Stimulated activated CD8-positive, alpha-beta memory T cell treated with anti-CD3 and anti-CD28 coated beads, Interleukin-4, amount 100 ng/mL, for 4 hours (primary cell): ENCODE results near the gene PDHX.
"Not testable (repeated sequence)": the region's sequence is repeated elsewhere in the genome, so short reads cannot be mapped to it uniquely, and the experiment has no call there.

Source experiments
- DNase-seq, 2 donors: peaks; one replicate each; pipeline ENCODE4 v3.0.0-alpha.2; 2020; ENCODE audit warnings: low read depth in 2 of 2, low spot score in 1 of 2

The PDHX gene

DNA sequence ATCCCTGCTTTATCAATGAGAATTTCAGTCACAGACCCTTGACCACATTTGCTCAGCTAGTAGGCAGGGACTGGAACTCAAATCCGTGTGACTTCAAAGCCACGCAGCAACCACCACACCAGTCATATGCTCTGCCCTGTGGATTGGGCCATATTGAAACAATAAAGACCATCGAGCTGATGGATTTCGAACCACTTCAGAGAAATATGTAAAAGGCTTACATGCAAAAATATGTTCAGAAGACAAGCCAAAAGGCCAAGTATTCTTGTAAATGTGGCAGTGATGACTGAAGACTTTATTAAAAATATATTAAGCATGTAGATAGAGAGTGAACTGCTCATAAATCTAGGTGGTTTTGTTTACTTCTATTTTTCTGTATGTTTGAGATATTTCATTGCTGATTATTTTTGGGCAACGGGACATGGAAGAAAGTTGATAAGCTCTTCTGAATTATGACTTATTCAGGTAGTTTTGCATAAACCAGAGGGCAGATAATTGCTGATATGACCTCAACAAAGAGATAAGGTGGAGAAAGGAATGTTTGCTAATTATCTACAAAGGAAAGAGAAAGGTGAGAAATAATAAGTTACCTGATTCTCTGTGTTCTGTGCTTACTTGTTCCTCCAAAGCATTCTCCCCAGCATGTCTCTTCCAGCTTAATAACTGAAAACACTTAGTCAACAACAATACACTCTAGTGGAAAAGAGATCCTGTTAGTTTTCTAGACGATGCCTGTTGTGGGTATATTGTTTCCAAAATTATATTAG lies 99.4 kb downstream of the PDHX start:
- no peak for DNase-seq

DNA sequence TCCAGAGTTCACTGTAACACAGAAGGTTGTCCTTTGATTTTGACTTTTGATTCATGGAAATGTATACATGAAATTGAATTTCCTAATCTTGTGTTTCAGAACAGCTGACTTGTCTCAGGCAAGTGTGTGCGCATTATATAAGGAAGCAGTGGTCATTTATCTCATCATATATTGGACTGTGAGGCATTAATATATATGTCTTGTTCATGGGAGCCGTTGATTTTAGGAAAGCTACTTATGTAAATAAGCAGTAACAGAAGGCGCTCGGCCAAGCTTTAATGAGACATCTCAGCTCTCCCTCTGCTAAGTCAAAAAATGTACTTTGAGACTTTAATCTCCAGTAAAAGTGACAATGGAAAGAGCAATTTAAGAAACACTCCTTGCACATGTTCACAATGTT lies 100.5 kb downstream of the PDHX start:
- no peak for DNase-seq

DNA sequence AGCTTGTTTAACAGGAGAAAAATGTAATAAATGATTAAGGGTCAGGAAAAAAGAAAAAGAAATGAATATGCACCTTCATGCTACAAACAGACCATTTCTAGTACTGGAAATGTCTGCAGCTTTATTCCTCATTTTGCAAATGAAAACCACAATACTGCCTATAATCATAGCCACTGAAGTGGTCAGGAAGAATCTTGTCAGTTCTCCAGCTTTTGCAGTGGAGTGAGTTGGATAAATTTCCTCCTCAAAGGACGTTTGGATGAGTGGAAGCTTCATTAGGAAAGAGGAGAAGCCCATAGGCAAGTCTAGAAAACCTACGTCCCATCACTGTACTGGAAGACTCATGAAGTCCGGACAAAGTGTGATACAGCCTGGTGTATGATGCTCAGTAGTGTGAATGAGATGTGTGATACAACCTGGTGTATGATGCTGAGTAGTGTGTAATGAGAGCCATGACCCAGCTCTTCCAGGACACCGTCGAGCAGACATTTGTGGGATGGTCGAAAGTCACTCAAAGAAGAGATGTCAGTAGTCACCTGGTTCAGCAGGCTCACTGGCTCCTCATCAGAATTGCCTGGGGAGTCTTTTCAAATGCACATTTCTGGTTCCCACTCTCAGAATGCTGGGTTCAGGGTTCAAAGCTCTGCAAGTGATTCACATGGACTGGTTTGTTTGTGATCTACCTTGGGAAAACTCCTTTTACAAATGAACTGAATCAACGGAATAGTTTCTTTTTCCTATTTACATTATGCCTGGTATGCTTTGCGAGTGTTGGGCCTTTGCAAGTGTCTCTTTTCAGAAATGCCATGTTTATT lies 101.3 kb downstream of the PDHX start:
- DNase-seq, result no peak

DNA sequence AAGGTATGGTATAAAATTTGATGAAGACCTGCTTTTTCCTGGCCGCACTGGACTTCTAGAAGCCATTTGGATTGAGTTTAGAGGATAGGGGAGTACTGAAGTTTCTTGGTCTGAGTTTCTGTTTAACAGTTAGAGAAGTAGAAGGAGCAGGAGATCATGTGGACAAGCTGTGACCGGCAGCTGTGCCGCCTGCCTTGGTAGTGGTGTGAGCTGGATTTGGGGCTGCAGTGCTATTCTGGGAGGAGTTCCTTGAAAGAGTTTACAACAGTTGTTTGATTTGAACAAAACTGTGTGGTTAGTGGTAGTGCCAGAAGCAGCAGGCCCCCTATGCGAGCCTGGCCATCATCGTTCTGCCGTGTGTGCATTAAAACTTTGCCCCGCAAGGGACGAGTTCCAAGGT lies 105.2 kb downstream of the PDHX start:
- DNase-seq, result no peak

DNA sequence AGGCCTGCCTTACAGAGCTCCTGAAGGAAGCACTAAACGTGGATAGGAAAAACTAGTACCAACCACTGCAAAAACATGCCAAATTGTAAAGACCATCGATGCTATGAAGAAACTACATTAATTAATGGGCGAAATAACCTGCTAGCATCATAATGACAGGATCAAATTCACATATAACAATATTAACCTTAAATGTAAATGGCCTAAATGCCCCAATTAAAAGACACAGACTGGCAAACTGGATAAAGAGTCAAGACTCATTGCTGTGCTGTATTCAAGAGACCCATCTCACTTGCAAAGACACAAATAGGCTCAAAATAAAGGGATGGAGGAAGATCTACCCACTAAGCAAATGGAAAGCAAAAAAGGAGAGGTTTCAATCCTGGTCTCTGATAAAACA lies 107.5 kb downstream of the PDHX start:
- not testable (repeated sequence) for DNase-seq

DNA sequence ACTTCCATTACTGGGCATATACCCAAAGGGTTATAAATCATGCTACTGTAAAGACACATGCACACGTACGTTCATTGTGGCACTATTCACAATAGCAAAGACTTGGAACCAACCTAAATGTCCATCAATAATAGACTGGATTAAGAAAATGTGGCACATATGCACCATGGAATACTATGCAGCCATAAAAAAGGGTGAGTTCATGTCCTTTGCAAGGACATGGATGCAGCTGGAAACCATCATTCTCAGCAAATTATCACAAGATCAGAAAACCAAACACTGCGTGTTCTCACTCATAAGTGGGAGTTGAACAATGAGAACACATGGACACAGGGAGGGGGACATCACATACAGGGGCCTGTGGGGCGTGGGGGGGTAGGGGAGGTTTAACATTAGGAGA lies 111.6 kb downstream of the PDHX start:
- not testable (repeated sequence) for DNase-seq

DNA sequence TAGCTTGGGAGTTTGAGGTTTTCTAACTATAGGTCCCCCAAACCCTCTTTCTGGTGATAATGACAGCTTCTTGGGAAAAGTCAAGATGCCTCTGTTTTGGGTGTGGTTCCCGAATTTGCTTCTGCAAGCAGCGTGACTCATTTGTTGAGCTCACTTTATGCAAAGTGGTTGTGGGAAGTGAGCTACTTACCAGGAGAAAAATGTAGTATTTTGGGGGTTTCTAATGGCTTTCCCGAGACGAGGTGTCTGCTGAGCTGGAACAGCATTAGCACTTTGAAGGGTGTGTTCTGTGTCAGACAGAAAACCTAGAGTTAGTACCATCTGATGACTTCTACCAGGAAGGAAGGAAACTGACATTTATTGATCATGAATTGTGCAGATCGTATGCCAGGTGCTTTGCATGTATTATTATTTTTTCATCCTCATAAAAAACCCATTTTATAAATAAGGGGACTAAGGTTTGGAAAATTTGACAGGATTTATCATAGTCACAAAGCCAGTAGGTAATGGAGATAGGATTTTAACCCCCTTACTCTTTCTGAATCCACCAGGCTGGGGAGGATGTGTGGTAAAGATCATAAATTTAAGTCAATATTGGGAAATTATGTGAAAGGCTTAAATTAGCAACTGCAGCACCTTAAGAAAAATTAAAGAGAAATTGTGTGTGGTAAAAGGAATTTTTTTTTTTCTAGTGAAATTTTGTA lies 113.7 kb downstream of the PDHX start:
- no peak for DNase-seq

DNA sequence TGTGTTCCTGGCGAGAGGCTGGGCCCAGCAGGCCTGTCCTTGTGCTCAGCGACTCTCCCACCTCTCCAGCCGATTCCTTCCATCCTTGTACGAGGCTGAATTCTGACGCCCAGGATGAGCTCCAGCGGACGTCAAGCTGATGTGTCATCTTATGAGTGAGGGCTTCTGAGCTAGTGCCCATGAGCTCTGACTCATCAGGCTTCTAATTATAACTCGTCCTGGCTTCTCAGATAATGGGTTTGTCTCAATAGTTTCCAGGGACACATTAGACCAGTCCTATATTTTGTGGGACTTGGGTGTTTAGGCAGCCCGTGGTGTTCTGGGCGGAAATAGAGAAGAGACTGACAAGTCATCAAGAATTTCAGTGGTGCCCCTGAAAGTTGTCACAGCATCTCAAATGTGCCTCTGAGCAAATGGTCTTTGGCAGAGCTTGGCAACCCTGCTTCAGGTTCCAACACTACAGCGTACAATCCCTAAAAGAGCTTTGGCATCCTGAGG lies 114.3 kb downstream of the PDHX start:
- DNase-seq, result no peak

DNA sequence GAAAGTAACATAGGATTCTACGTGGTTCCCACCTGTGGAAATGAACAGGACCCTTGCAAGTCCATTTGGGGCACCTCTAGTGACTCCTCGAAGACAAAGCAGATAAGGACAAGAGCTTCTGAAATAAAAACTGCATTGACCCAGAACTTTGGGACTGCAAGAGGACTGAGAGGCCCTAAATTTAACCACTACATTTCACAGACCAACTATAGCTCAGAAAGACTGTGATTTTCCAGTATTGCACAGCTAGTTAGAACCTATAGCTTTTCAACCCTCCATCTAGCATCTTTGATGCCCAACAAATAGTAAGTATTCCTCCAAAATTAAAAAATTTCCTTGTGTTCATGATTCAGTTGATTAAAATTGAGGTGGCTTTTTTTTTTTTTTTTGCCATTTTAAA lies 114.9 kb downstream of the PDHX start:
- DNase-seq, result no peak

DNA sequence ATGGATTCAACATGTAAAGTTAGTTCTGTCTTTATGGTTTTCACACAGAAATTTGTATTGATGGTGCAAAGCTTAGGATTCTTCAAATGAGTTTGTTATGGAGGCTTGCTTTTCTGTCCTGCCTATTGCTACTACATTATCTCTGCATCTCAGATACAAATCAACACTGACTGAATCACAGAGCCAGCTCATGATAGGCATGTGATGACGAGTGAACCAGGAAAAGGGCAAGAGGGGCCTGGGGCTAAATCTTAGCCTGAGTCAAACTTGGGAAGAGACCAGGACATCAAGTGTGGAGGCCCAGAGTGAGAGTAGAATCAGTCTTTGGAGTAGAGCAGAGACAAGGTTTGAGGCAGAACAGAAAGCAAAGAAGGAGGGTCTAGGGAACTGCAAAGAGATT lies 115.4 kb downstream of the PDHX start:
- DNase-seq, result no peak

DNA sequence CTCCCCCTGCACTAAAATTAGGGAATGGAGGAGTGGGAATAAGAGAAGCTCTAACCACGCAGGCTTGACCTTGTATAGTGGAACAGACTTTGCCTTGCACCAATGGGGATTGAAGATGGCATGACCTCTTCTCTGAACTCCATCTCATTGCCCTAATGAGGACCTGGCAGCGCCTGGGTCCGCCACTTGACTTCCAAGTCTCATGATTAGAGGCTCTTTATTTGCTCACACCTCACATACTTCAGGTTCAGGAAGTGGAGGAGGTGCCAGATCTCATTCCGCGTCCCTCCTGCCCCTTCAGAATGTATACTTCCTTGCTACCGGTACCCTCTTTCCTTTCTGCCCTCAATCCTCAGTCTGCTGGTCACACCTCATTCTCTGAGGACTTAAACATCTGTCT lies 116.6 kb downstream of the PDHX start:
- no peak for DNase-seq

DNA sequence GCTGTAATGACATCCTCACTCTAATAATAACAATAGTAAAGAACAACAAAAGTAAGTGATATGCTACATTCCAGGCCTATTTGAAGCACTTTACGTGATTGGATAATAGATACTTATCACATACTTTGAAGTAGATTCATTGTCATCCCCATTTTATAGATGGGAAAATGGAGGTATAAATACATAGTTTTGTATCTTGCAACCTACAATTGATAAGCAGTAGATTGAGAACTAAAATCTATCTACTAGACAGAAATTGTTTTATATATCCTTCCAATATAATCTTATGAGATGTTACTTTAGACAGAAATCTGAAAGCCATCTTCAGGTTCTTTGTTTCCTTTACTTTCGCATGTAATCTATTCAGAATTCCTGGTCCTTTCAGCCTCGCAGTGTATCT lies 118.0 kb downstream of the PDHX start:
- no peak for DNase-seq

DNA sequence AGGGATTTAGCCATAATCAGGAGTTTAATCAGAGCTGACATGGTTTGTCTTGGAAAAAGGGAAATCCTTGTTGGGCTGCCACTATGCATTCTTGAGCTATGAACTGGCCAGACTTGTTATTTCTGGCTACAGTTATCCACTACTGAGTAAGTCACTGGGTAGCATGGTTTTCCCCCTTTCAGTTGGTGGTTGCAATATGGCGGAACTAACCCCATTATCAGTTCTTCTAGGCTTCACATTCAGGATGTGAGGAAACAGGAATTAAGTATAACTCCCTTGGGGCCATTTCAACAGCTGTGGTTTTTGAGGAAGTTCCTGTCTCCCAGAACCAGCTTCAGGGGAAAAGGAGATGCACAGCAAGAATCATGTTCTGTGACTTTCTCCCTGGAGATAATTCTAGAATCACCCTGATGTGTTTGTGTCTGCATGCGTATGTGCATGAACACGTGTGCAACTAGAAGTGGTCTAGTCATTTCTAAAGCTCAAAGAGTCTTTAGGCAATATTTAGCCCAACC lies 119.5 kb downstream of the PDHX start:
- no peak for DNase-seq

DNA sequence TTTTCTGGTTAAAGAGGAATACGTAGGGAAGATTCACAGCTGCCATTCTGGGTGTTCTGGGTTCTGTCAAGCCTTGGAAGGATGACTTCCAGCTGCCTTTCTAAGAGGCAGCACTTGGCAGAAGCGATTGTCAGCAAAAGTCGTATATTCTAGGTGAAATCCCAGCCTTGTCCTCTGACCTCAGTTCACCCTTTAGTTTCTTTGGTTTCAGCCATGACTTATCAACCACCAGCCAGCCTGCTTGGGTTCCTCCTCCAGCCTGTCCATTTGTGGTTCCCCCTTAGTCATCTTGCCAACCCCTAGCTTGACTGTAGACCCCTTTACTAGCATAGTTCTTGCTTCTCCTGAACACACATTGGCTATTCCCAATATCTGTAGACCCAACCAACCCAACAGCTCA lies 120.2 kb downstream of the PDHX start:
- DNase-seq, result no peak

DNA sequence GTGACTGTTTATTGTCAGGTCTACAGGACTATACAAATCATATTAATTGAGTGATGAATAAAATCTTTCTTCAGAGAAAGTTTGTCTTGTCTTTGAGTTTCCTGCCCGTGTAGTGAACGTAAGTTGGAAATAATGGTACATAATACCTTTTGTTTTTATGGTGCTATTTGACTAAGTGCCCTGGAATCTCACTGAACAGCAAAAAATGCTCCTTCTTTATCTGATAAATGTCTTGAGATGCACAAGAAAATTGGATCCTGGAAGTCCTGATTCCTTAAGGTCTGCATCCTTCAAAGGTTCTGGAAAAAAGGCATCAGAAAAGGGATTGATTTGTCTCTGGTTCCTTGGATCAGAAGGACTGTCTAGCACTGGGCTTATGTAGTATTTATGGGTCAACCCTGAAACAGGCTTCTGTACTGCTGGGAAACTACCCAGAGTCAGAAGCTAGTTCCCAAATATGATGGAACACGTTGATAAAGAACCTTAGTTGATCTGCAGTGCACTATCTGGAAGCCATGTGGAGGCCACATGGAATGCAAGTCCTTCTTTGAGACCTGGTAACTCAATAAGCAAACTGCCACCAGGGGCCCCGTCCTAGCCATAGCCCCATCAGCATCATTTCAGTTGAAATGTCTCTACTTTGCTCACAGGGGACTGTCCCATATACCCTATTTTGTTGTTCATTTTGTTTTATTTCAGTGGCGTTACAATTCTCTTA lies 122.0 kb downstream of the PDHX start:
- no peak for DNase-seq

DNA sequence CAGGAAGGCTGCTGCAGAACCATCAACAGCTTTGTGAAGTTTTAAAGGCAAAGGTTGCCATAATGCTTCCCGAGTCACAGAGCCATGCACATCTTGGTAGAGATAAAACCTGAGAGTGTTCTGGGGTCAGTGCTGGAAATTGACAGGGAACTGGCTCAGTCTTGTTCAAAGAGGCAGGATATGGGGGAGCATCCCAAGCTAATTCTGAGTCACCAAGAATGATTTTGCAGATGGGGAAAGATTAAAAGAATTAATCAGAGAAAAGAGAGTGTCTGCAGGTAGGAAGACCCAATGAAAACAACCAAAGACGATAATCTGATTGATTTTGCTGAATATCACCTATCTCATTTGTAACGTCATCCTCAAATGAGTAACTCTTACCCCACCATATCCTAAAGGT lies 122.7 kb downstream of the PDHX start:
- no peak for DNase-seq

DNA sequence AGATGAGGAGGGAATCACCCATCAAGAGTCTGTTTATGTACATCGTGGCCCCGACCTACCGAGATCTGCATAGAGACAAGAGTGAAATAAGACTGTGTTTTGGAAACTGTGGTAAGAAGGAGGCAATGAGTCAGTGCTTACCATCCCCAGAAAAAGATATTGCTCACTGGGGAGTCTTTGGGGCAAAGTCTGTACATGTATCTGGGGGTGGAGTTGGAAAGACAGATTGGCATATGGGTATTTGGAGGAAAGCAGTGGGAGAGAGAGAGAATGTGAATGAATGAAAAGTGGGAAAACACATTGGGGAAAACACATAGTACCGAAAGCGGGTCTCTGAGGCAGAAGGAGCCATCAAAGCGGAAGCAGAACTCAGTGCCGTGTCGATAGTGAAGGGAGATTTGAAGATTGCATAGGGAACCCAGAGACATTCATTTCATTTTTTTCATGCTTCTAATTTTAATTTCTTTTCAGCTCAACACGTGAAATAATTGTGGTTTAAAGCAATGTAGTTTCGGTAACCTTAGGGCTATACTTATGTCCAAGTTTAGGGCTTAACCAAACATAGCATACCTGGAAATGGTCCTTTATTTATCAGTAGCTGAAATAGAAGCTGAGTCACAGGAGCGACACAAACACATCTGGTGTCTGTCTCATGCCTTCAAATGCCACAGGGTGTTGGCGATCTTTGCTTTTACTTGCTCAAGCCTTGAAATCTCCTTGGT lies 124.0 kb downstream of the PDHX start:
- peak in 1 of 2 donors; percentile 39 for DNase-seq

DNA sequence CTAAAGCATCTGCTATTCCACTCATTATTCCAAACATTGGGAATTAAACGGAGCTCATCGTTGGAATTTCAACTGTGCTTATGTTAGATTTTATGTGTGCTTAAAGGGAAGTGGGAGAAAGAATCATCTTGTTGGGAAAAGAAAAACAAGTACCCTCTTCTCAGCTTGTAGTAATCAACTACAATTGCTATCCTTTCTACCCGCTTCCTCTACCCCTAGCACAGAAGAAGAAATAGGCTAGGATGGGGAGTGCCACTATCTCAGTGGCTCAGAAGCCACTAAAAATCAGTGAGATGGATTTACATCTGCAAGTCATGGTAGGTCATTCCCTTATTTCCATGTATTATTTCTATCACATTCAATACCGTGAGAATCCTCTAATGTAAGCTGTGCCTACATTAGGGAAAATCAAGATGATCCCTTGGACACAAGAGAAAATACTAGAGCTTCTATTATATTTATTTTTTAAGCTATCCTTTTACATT lies 124.7 kb downstream of the PDHX start:
- no peak for DNase-seq

DNA sequence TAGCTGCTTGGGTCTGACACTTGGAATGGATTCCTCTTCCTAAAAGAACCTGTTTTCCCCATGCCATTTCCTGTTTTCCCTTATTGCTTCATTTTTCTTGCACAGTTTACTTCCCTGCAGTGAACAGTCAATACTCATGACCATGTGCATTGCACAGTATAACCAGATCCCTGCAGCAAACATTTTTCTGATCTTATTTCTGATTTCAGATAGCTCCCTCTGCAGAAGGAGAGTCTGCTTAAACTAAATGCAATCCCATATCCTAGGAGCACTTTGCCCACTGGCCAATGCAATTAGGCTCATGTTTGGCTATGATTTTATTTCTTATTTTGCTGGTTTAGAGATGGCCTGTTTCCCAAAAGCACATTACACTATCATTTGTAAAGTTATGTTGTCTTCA lies 125.8 kb downstream of the PDHX start:
- DNase-seq, result no peak

DNA sequence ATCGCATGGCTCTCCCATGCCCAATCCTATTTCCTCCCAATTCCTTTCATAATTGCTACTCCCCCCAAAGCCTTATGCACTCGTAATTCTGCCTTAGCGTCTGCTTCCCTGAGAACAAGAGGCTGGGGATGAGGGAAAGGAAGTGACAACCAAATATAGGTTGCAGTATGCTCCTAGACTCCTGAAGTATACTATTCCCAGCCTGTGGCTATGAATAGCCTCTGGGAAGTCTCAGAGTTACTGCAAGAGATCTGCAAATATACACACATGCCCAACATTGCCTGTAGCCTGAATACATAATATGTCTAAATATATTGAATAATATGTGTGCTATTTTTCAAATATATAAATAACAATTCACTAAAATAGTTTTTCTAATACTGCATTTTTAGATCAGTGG lies 126.5 kb downstream of the PDHX start:
- no peak for DNase-seq
